H9 (cell line): ENCODE measurements around the gene TAAR2. TPM values are rescaled to one million over a fixed set of nuclear protein-coding genes. Genes with fewer than 3 reads are reported as not detected.

Experiments used
- DNase-seq: peaks from one replicate; pipeline ENCODE4 v3.0.0-alpha.2; 2017
- H2AFZ ChIP-seq: one replicate; pipeline ENCODE4 v1.6.1; 2013; ENCODE audit warnings: mild to moderate bottlenecking, low read length, control low read depth, moderate library complexity
- H2AK5ac ChIP-seq: 2 replicates; pipeline ENCODE4 v1.6.1; 2013; ENCODE audit warnings: low read length, control low read depth, mixed read lengths; ENCODE audit not compliant: insufficient read length
- H2BK120ac ChIP-seq: one replicate; pipeline ENCODE4 v1.6.1; 2013; ENCODE audit warnings: low read depth, mild to moderate bottlenecking, low read length, control low read depth, inconsistent platforms; ENCODE audit not compliant: poor library complexity, severe bottlenecking
- H2BK12ac ChIP-seq: 2 replicates; pipeline ENCODE4 v1.6.1; 2013; ENCODE audit warnings: low read length, control low read depth, mixed read lengths, low read depth; ENCODE audit not compliant: insufficient read length
- H2BK15ac ChIP-seq: 2 replicates; pipeline ENCODE4 v1.6.1; 2013; ENCODE audit warnings: low read depth, low read length, control low read depth
- H2BK20ac ChIP-seq: one replicate; pipeline ENCODE4 v1.6.1; 2013; ENCODE audit warnings: low read depth, mild to moderate bottlenecking, low read length, control low read depth, inconsistent platforms; ENCODE audit not compliant: poor library complexity, severe bottlenecking
- H2BK5ac ChIP-seq: 2 replicates; pipeline ENCODE4 v1.6.1; 2013; ENCODE audit warnings: low read length, control low read depth, mixed read lengths; ENCODE audit not compliant: insufficient read length
- H3K14ac ChIP-seq: 2 replicates; pipeline ENCODE4 v1.6.1; 2013; ENCODE audit warnings: low read length, control low read depth; ENCODE audit not compliant: insufficient read depth
- H3K18ac ChIP-seq: 2 replicates; pipeline ENCODE4 v1.6.1; 2013; ENCODE audit warnings: low read depth, mild to moderate bottlenecking, mixed read lengths, low read length, control low read depth; ENCODE audit not compliant: insufficient read length
- H3K23ac ChIP-seq: 2 replicates; pipeline ENCODE4 v1.6.1; 2013; ENCODE audit warnings: low read length, control low read depth, mixed read lengths, low read depth; ENCODE audit not compliant: insufficient read length
- H3K23me2 ChIP-seq: 2 replicates; pipeline ENCODE4 v1.6.1; 2013; ENCODE audit warnings: low read depth, mild to moderate bottlenecking, mixed read lengths, low read length, control low read depth; ENCODE audit not compliant: insufficient read length, poor library complexity, severe bottlenecking
- H3K27ac ChIP-seq: 2 replicates; pipeline ENCODE4 v1.5.1; 2013; ENCODE audit warnings: low read length, control low read depth, mixed read lengths, low read depth; ENCODE audit not compliant: insufficient read length
- H3K27me3 ChIP-seq: 2 replicates; pipeline ENCODE4 v1.6.1; 2013; ENCODE audit warnings: low read length, control low read depth, inconsistent platforms; ENCODE audit not compliant: insufficient read depth
- H3K4ac ChIP-seq: 2 replicates; pipeline ENCODE4 v1.6.1; 2013; ENCODE audit warnings: low read depth, mild to moderate bottlenecking, control low read depth, inconsistent platforms, low read length, moderate library complexity
- H3K4me1 ChIP-seq: 2 replicates; pipeline ENCODE4 v1.6.1; 2013; ENCODE audit warnings: low read length, control low read depth, inconsistent platforms; ENCODE audit not compliant: insufficient read depth
- H3K4me2 ChIP-seq: 2 replicates; pipeline ENCODE4 v1.6.1; 2013; ENCODE audit warnings: low read length, control low read depth, mixed read lengths; ENCODE audit not compliant: insufficient read length, insufficient read depth
- H3K56ac ChIP-seq: 2 replicates; pipeline ENCODE4 v1.6.1; 2013; ENCODE audit warnings: low read depth, mild to moderate bottlenecking, mixed read lengths, low read length, control low read depth; ENCODE audit not compliant: insufficient read length
- H3K79me1 ChIP-seq: 2 replicates; pipeline ENCODE4 v1.6.1; 2013; ENCODE audit warnings: low read depth, mild to moderate bottlenecking, moderate library complexity, low read length, control low read depth, inconsistent platforms; ENCODE audit not compliant: insufficient read depth, poor library complexity, severe bottlenecking
- H3K79me2 ChIP-seq: 2 replicates; pipeline ENCODE4 v1.6.1; 2013; ENCODE audit warnings: low read length, control low read depth, inconsistent platforms; ENCODE audit not compliant: insufficient read depth
- H3K9ac ChIP-seq: 2 replicates; pipeline ENCODE4 v1.6.1; 2013; ENCODE audit warnings: low read length, control low read depth, mixed read lengths; ENCODE audit not compliant: insufficient read length; ENCODE audit errors: extremely low read depth
- H3K9me3 ChIP-seq: one replicate; pipeline ENCODE4 v1.6.1; 2013; ENCODE audit warnings: low read depth, low read length, inconsistent platforms; ENCODE audit not compliant: control insufficient read depth
- H3T11ph ChIP-seq: one replicate; pipeline ENCODE4 v1.6.1; 2013; ENCODE audit warnings: mild to moderate bottlenecking, low read length, control low read depth, inconsistent platforms
- H4K20me1 ChIP-seq: one replicate; pipeline ENCODE4 v1.6.1; 2013; ENCODE audit not compliant: control insufficient read depth, insufficient read length, insufficient read depth
- H4K5ac ChIP-seq: 2 replicates; pipeline ENCODE4 v1.6.1; 2013; ENCODE audit warnings: low read depth, mild to moderate bottlenecking, mixed read lengths, low read length, control low read depth; ENCODE audit not compliant: insufficient read length
- H4K8ac ChIP-seq: replicated peaks from 2 replicates; pipeline ENCODE4 v1.6.1; 2013; ENCODE audit warnings: low read length, control low read depth, mixed read lengths, low read depth; ENCODE audit not compliant: insufficient read length
- H4K91ac ChIP-seq: 2 replicates; pipeline ENCODE4 v1.6.1; 2013; ENCODE audit warnings: low read depth, mild to moderate bottlenecking, moderate library complexity, mixed read lengths, low read length, control low read depth; ENCODE audit not compliant: insufficient read length
- H3K27ac Mint-ChIP-seq, 3 experiments: 2 replicates in 2 of 3; 3 replicates in 1 of 3; pipeline ENCODE4 v1.8.0; 2020 to 2021; ENCODE audit warnings: mixed read lengths in 3 of 3, mild to moderate bottlenecking in 1 of 3, moderate library complexity in 1 of 3
- H3K27me3 Mint-ChIP-seq: 2 replicates; pipeline ENCODE4 v1.8.0; 2021; ENCODE audit warnings: low read depth, mild to moderate bottlenecking, moderate library complexity, mixed read lengths
- H3K36me3 Mint-ChIP-seq, 3 experiments: 2 replicates in 2 of 3; 3 replicates in 1 of 3; pipeline ENCODE4 v1.8.0; 2020 to 2021; ENCODE audit warnings: low read depth in 3 of 3, mixed read lengths in 3 of 3; ENCODE audit not compliant: insufficient read depth in 1 of 3
- H3K4me1 Mint-ChIP-seq, 2 experiments: 2 replicates each; pipeline ENCODE4 v1.8.0; 2020; ENCODE audit warnings: mixed read lengths in 2 of 2
- H3K4me3 Mint-ChIP-seq, 2 experiments: 2 replicates in 1 of 2; 3 replicates in 1 of 2; pipeline ENCODE4 v1.8.0; 2020 to 2021; ENCODE audit warnings: mild to moderate bottlenecking in 2 of 2, mixed read lengths in 2 of 2, moderate library complexity in 1 of 2
- H3K9me3 Mint-ChIP-seq, 2 experiments: 2 replicates in 1 of 2; 3 replicates in 1 of 2; pipeline ENCODE4 v1.8.0; 2020; ENCODE audit warnings: mild to moderate bottlenecking in 2 of 2, mixed read lengths in 2 of 2, moderate library complexity in 1 of 2
- WGBS: extraction: QIAGEN DNeasy Blood & Tissue Kit; methylation state at CpG from one replicate; pipeline ENCODE4 v1.1.7; 2013; ENCODE audit warnings: missing lambda C conversion rate, low lambda C conversion rate, mixed read lengths; ENCODE audit not compliant: insufficient read length; ENCODE audit errors: extremely low coverage; 5-methylcytosine and 5-hydroxymethylcytosine counted together
- total RNA-seq: library from RNA; stranded (reverse); gene quantifications from 2 replicates; pipeline ENCODE4 v1.2.1, GENCODE V29; 2021
- TF ChIP-seq, protein P1 (sequence below): fragments of 200-600 bp; sonication (generic); conservative IDR thresholded peaks from 3 replicates; pipeline ENCODE4 v1.8.0; 2021; ENCODE audit warnings: antibody characterized with exemption, mild to moderate bottlenecking

TAAR2 gene
- total RNA-seq, 1 experiment from 2014 or later, result not detected

DNA sequence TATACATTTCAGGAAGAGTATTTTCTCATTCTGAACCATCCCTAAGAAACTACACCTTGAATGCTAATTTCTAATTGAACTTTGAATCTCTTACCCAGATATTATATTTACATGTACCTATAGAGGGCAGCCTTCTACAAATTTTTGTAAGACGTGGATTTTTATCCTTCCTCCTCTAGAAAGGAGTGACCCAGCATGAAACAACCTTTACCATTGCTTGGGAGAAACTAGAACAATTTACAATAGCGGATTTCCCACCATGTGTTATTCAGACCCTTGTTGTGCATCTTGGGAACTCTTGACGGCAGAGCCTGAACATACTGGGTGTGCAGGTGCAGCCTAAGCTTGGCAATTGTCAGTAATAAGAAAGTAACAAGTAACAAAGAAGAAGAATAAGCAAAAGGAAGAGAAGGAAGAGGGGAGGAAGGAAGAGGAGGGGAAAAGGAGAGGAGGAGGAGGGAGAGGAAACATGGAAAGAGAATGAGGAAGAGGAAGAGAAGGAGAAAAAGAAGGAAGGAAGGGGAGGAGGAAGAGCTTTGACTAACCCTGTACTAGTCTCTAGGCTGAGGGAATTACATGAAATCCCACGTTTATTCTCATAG is 45.7 kb upstream of the TAAR2 start:
- H3K4me1 ChIP-seq, result no peaks in the 10 kb centered on the region; the same call in 1 of the 2 replicates
- no peak overlapping the region for H3T11ph ChIP-seq
- no peak overlapping the region for H4K91ac ChIP-seq
- H2AK5ac ChIP-seq, result no peak overlapping the region
- Mint-ChIP-seq H3K27ac (0 out of 7 replicates have a peak overlapping the region, but pooled peaks of 1 of the 3 experiments have one; percentile 74), H3K27me3 (no peaks in the 10 kb centered on the region), H3K4me1 (peaks cover 16 to 17% of the 10 kb centered on the region in 2 experiments), H3K4me3 (no peak overlapping the region), H3K9me3 (peaks cover 6 to 7% of the 10 kb centered on the region in 2 experiments; a peak in 4 of 5 replicates), H3K36me3 (peaks cover 0 to 14% (median 5%) of the 10 kb centered on the region in 3 experiments; a peak in 5 of 7 replicates)
- H2AFZ ChIP-seq, result no peak overlapping the region
- no peak overlapping the region for H3K56ac ChIP-seq
- H3K79me2 ChIP-seq, result no peaks in the 10 kb centered on the region
- H3K4ac ChIP-seq, result no peak overlapping the region
- H2BK5ac ChIP-seq, result no peak overlapping the region
- no peak overlapping the region for H2BK15ac ChIP-seq
- H3K27ac ChIP-seq, result no peak overlapping the region
- TF ChIP-seq, protein P1, sequence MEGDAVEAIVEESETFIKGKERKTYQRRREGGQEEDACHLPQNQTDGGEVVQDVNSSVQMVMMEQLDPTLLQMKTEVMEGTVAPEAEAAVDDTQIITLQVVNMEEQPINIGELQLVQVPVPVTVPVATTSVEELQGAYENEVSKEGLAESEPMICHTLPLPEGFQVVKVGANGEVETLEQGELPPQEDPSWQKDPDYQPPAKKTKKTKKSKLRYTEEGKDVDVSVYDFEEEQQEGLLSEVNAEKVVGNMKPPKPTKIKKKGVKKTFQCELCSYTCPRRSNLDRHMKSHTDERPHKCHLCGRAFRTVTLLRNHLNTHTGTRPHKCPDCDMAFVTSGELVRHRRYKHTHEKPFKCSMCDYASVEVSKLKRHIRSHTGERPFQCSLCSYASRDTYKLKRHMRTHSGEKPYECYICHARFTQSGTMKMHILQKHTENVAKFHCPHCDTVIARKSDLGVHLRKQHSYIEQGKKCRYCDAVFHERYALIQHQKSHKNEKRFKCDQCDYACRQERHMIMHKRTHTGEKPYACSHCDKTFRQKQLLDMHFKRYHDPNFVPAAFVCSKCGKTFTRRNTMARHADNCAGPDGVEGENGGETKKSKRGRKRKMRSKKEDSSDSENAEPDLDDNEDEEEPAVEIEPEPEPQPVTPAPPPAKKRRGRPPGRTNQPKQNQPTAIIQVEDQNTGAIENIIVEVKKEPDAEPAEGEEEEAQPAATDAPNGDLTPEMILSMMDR, result peak; percentile 58
- no peak overlapping the region for H4K5ac ChIP-seq
- H2BK120ac ChIP-seq, result no peak overlapping the region
- no peak overlapping the region for H3K4me2 ChIP-seq
- no peaks in the 10 kb centered on the region for H3K9me3 ChIP-seq
- no peak overlapping the region for H3K14ac ChIP-seq
- H3K18ac ChIP-seq, result no peak overlapping the region
- no CpG with 5 or more reads among the region's 4 CpGs for WGBS
- no peak for DNase-seq
- no peak overlapping the region for H4K8ac ChIP-seq
- no peaks in the 10 kb centered on the region for H4K20me1 ChIP-seq
- no peaks in the 10 kb centered on the region for H3K23me2 ChIP-seq
- H3K27me3 ChIP-seq, result no peaks in the 10 kb centered on the region
- no peaks in the 10 kb centered on the region for H3K79me1 ChIP-seq
- no peak overlapping the region for H2BK12ac ChIP-seq
- H3K9ac ChIP-seq, result no peak overlapping the region
- H2BK20ac ChIP-seq, result no peak overlapping the region
- H3K23ac ChIP-seq, result no peak overlapping the region
